GM18909 (cell line): ENCODE measurements around the gene TNP1.

Experiments
- ATAC-seq: cut with Tn5 transposase; IDR thresholded peaks from one replicate; pipeline ENCODE4 v1.9.1; 2021; ENCODE audit warnings: mild to moderate bottlenecking; ENCODE audit not compliant: unreplicated experiment, poor library complexity

TNP1 gene

GRCh38 chr2:216859944-216860343, at the start of gene TNP1:
Gene TNP1, minus strand, starts transcription at chr2:216860064. Its CDS starts 30 bp downstream, at chr2:216860034.
- no peak for ATAC-seq

DNA sequence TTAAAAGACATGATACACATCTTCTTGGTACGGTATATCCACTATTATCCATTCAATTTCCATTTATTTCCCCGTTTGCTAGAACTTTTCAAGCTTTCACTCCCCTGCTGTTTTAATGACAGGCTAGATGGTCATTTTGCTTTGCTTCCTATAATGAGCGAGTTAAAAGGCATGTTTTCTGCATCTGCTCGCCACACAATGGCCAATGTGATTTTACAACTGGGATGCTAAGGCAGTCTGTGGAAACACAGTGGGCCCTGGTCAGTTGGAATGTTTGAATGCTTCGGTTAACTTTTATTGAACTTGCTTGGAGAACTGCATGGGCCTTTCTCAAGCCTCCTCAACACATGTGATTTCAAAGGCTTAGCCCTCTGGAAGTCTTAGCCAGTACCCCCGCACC, 48.4 kb upstream of the TNP1 start:
- ATAC-seq: no peak

- no peak for ATAC-seq
Observed at GRCh38 chr2:216905649-216906329, 45.9 kb upstream of the TNP1 start.

- ATAC-seq: no peak
Observed at GRCh38 chr2:216904974-216905373, 45.1 kb upstream of the TNP1 start.

GRCh38 chr2:216904554-216904953, 44.7 kb upstream of the TNP1 start:
- no peak for ATAC-seq

DNA sequence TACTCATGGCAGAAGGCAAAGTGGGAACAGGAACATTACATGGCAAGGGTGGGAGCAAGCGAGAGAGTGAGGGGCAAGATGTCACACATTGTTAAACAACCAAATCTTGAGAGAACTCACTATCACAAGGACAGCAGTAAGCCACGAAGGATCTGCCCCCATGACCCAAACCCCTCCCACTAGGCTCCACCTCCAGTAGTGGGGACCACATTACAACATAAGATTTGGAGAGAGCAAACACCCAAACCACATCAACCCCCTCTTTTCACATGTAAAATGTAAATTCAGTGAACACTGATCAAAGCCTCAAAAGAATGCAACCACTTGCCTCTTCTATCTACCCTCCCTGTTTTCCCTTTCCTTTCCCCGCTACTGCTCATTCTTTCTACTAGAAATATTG, 43.6 kb upstream of the TNP1 start:
- no peak for ATAC-seq

GRCh38 chr2:216901273-216901672, 41.4 kb upstream of the TNP1 start:
- no peak for ATAC-seq

DNA sequence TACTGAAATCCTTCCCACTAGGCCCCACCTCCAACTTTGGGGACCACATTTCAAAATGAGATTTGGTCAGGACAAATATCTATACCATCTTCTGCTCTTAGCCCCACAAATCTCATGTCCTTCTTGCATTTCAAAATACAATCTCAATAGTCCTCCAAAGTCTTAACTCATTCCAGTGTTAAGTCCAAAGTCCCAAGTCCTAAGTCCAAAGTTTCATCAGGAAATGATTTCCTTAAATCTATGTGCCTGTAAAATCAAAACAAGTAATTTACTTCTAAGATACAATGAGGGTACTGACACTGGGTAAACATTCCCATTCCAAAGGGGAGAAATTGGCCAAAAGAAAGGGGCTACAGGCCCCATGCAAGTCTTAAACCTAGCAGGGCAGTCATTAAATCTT, 40.5 kb upstream of the TNP1 start:
- no peak for ATAC-seq

- no peak for ATAC-seq
Observed at GRCh38 chr2:216897561-216898203, 37.8 kb upstream of the TNP1 start.

DNA sequence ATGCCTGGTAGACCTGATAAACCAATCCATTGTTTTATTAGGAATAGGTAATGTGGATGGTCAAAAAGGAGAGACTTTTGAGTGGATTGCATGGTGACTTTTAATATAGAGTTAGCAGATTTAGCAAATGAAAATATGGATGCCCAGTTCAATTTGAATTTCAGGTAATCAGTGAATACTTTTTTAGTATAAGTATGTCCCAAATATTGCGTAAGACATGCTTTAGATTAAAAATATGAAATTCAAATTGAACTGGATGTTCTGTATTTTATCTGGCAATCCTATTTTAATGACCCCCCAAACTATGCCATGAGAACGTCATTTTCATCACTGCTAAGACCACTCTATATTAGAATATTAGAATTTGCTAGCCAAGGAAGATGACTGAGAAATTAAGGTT, 30.3 kb upstream of the TNP1 start:
- no peak for ATAC-seq

GRCh38 chr2:216888887-216889622, 29.2 kb upstream of the TNP1 start:
- ATAC-seq: no peak

DNA sequence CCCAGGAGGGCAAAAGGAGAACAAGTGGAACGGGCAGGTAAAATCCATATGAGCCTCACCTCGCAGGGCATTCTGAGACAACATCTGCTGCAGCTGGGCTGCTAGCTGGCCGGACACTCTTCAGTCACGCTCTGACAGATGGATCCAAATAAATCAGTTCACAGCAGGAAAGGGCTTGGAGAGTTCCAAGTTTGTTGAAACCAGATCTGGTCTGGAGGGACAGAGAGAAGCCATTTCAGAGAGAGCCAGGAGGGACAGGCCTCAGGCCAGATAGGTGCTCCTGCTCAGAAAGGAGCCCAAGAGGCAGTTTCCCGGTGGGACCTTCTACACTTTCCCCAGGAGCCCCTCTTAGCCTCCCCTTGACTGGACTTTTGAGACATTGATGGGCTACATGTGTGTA, 28.2 kb upstream of the TNP1 start:
- ATAC-seq: no peak

- no peak for ATAC-seq
Observed at GRCh38 chr2:216887138-216887537, 27.3 kb upstream of the TNP1 start.

GRCh38 chr2:216885117-216885553, 25.3 kb upstream of the TNP1 start:
- no peak for ATAC-seq

GRCh38 chr2:216884347-216884746, 24.5 kb upstream of the TNP1 start:
- no peak for ATAC-seq

DNA sequence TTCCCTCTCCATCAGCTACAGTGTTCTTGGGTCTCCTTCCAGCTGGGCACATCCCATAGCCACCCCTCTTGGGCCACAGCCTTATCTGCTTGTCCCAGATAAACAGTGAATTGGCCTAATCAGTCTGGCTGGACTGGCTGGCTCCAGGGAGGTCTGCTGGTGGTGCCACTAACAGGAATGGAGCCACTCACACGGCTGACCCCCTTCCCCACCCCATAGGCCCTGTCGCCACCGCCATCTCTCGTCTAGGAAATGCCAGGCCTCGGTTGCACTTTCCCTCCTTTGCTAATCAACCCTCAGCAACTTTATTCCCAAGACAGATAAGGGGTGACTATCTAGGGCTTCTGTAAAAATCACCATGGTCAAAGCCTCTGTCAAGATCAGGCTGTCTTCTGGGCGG, 23.0 kb upstream of the TNP1 start:
- ATAC-seq: no peak

DNA sequence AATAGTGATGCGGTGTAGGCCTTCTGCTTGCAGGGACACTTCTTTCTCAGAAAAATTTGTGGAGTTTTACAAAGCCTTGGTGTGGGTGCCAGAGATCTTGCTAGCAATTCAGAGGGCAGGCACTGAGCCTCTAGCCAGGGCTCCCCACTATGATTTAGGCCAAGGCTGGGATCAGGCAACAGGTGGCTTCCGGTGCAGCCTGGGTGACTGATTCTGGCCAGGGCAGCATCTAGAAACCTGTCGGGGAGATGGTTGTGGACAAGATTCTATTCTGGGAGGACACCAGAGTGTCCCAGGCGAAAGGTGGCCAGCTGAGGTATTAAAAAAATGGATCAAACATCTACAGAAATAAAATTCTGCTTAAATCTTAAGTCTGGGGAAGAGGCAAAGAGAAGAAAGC, 21.5 kb upstream of the TNP1 start:
- ATAC-seq: no peak

DNA sequence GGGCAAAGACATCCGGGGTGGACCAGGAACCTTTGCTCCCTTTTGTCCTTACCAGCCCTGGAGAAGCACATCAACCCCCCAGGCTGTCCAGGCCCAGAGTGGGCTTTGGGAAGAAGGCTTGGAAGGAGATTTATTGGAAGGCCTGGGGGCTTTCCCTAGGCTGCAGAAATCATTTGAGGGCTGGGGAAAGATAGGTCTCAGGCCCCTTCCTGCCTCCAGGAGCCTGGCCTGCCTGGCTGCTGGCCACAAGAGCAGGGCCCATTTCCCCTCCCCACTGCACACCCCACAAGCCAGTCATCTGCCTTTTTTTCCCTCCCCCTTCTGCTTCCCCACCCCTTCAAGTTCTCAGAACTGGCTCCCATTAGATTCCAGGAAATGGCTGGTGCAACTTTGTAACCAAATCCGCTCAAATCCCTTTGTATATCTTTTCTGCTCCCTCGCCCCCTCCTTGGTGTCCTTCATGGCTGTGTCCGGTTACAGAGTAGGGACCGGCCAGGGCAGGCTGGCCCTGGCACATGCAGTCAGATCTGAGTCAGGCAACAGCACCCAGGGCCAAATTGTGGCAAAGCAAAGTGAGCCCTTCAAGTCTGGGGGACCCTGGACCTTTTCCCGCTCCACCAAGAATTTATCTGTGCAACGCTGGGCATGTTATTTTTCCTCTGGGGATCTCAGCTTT, 20.8 kb upstream of the TNP1 start:
- ATAC-seq: no peak

DNA sequence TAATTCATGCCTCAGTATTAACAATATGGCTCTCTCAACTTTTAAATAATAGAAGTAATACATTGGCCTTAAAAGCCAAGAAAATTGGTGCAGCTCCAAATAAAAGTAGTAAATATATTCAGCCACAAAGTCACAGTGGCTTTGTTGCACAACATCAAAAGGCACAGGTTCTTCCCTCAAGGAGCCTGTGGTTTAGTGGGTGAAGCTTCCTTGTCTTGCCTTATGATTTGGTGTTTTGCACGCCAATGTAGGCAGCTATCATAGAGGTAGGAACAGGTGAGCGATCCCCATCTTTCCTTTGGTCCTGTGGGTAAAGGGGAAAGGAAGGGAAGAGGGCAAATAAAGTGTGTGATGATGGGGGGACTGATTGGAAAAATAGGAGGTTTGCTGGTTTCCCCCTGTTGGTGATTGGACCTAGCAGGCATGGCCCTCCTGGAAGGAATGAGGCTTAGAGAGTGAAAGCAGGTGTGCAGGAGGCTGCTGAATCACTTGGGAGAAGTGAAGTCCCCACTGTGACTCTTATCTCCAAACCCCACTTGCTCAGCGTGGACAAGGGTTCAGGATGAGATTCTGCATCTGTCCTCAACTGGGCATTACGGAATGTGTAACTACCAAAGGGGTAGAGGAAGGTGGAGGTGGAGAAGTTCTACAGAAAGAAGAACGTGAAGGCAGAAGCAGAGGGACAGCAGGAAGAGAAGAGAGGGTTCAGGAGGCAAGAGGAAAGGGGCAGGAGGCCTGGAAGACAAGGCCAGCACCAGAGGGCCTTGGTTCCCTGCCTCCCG, 20.1 kb upstream of the TNP1 start:
- no peak for ATAC-seq

DNA sequence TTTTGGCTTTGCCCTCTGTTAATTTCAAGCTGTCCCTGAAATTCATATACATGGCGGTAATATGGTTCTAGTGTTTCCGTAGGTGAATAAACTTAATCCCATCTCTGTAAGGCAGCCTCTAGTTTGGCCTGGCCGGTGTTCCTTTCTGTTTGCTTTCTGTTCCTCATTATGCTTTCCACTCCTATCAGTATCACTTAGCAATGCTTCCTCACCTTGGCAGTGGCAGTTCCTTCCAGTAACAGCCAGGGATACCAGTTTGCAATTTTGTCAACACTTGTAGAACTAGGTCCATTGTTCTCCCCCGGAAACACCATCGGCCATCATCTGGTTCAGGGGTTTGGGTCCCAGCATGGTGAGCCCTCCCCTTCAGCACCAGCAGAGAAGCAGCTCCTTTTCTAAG, 18.2 kb upstream of the TNP1 start:
- ATAC-seq: no peak
